GM12873 (cell line): ENCODE data around the gene PHF21A.

Experiments
- TF ChIP-seq, protein P1 (sequence below): IDR thresholded peaks from 2 replicates; pipeline ENCODE4 v1.5.1; 2012; ENCODE audit warnings: low read depth, mild to moderate bottlenecking, moderate library complexity, low read length, control low read depth; ENCODE audit not compliant: insufficient read depth; ENCODE audit errors: missing control alignments

The PHF21A gene

DNA sequence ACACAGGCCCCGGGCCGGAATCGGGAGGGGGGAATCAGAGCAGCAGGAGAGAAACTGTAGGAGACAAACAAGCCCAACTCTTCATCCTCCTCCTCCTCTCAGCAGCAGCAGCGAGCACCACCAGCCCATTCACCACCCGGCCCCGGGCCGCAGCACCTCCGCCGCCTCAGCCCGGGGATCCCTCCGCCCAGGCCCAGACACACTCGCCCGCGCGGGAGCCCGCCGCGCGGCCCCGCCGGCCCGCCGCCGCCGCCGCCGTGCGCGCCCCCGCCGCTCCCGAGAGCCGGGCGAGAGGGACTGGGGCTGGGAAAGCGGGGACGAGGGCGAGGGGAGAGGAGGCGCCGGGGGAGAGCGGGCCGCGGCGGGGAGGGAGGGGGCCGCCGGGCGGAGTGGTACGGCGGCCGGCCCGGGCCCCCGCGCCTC, at the start of gene PHF21A:
TSS of gene PHF21A (minus strand) at position 154 of the 423 bp plus-strand sequence. CDS start 37,235 bp downstream, outside the sequence.
- TF ChIP-seq, protein P1, sequence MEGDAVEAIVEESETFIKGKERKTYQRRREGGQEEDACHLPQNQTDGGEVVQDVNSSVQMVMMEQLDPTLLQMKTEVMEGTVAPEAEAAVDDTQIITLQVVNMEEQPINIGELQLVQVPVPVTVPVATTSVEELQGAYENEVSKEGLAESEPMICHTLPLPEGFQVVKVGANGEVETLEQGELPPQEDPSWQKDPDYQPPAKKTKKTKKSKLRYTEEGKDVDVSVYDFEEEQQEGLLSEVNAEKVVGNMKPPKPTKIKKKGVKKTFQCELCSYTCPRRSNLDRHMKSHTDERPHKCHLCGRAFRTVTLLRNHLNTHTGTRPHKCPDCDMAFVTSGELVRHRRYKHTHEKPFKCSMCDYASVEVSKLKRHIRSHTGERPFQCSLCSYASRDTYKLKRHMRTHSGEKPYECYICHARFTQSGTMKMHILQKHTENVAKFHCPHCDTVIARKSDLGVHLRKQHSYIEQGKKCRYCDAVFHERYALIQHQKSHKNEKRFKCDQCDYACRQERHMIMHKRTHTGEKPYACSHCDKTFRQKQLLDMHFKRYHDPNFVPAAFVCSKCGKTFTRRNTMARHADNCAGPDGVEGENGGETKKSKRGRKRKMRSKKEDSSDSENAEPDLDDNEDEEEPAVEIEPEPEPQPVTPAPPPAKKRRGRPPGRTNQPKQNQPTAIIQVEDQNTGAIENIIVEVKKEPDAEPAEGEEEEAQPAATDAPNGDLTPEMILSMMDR, result no peak

DNA sequence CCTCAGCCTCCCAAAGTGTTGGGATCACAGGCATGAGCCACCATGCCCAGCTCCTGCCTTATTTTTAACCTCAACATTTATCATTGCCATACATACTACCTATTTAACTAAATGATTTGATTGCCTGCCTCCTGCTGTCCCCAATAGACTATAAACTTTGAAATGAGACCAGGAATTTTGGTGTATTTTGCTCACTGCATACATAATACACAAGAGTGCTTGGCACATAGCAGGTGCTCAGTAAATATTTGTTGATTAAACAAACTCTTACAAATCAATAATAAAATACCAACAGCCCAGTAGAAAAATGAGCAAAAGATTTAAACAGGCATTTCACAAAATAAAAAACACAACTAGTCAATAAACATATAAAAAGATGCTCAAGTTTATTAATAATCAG, 49.5 kb upstream of the PHF21A start:
- TF ChIP-seq, protein P1, result no peak

DNA sequence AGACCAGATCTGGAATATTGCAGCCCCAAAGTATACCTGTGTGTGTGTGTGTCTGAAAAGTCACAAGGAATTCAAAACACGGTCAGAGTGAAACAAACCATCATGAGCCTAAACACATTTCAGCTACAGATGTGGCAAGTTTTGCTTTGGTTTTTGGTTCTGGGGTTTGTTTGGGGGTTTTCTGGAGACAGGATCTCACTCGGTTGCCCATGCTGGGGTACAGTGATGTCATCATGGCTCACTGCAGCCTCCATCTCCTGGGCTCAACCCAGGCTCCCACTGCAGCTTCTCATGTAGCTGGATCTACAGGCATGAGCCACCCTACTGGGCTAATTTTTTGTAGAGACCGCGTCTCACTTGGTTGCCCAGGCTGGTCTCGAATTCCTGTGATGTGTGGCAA, 41.4 kb upstream of the PHF21A start:
- TF ChIP-seq, protein P1, result no peak

DNA sequence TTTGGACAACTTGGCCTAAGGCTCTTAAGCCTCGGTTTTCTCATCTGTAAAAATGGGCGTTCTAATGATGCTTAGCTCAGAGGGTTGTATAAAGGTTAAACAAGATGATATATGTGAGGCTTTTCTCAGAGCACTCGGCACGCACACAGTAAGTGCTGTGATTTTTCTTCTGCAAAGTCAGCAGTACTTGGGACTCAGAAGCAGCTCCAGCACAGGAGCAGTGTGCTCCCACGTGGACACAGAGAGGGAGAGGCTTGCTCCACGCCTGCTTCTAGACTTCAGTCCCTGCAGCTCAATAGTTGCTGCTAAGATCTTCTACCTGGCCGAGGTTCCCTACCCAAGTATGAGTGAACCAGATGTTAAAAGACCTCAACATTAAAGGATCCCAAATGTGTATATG, 39.9 kb upstream of the PHF21A start:
- TF ChIP-seq, protein P1, result no peak

DNA sequence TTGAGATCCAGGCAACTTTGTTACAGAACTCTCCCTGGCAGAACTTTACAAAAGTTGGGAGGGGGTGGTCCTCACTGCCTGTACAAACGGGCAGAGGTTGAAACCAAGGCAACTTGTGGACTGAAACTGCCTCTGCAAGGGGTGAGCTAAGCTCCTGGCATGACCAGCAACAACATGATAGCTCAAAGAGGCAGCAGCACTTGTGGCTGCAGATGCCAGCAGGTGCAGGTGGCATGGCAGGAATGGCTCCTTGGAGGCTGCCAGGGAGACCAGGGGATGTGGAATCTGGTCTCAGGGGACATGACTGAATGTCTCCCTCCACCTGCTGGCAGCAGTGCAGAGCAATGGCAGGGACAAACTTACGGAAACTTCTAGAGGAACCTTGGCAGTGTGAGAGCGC, 38.8 kb upstream of the PHF21A start:
- TF ChIP-seq, protein P1, result no peak

DNA sequence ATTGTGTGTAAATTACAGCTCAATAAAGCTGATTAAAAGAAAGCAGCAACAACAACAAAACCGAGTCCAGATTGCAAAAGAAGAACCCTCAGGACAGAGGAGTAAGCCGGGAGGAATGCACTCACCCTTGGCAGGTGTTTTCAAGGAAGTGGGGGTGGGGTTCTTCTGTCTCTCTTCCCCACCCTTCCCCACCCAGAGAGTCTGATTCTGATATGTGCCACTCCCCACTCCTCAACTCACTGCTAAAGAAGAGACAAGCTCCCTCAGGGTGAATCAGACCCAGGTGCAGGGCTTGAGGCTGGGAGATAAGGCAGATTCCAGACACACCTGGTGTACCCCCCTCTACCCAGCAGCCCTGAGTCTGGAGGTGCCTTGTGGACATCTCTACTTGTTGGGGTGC, 38.4 kb upstream of the PHF21A start:
- TF ChIP-seq, protein P1, result no peak

DNA sequence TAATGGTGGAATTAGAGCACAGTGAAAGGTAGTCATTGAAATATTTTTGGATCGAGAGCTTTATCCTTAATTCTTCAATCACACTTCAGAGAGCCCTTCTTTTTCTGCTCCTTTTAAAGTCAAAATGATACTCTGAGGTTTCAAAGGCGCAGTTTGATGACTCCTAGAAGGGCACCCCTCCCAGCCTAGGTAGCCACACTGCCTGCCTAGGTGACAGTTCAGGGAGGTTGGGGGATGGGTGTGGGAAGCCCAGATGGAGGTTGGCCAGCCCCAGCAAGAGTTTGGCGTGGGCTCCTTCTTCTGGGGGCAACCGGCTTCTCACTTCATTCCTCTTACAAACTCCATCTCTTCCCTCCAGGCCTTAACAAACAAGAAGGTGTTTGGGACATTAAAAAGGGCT, 28.6 kb upstream of the PHF21A start:
- TF ChIP-seq, protein P1, result no peak
